Spleen (tissue), 7 donors: ENCODE measurements around the gene ZNF565.

Source experiments
- POLR2AphosphoS5 ChIP-seq, 3 donors: sonication (generic); formaldehyde crosslinking; IDR thresholded peaks; one replicate each; pipeline ENCODE4 v1.5.1; 2017; ENCODE audit warnings: antibody characterized with exemption in 3 of 3
- TF ChIP-seq, protein P1 (sequence below), 11 experiments: fragments of 200-600 bp in 7 of 11; fragments of 450-650 bp in 4 of 11; sonication (generic) in 4 of 11; IDR thresholded peaks in 8 of 11; conservative IDR thresholded peaks in 3 of 11; 1 replicate in 7 of 11; 2 replicates in 4 of 11; pipeline versions ENCODE4 v1.4.0 to v1.8.0; 2016 to 2021; ENCODE audit warnings: antibody characterized with exemption in 11 of 11, inconsistent platforms in 4 of 11, mild to moderate bottlenecking in 1 of 11
- donor health status: DM: no; HTN: no; CAD: no; lungs with moderate emphysema.
- donor health status: DM: no; HTN: no; CAD: no.
- donor health status: DM: no; HTN: no; CAD: no.

DNA sequence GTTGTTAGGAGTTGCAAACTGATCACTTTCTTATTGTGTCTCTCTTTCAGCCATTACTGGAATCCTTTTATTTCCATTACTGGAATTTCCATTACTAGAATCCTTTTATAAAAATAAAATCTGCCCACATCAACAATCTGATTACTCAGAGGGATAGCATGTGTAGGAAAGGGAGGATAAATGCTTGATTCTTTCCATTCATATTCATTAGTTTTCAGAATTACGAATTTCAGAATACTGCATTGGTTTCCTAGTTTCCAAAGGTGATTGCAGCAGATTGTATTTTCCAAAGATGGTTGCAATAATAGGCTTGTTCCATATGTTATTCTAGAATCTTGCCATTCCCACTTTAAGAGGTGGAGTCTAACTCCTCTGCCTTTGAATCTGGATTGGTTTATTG, 37.6 kb upstream of the ZNF565 start:
- no peak for TF ChIP-seq POLR2AphosphoS5 (IDR thresholded peaks at IDR 0.05)
- TF ChIP-seq, protein P1, sequence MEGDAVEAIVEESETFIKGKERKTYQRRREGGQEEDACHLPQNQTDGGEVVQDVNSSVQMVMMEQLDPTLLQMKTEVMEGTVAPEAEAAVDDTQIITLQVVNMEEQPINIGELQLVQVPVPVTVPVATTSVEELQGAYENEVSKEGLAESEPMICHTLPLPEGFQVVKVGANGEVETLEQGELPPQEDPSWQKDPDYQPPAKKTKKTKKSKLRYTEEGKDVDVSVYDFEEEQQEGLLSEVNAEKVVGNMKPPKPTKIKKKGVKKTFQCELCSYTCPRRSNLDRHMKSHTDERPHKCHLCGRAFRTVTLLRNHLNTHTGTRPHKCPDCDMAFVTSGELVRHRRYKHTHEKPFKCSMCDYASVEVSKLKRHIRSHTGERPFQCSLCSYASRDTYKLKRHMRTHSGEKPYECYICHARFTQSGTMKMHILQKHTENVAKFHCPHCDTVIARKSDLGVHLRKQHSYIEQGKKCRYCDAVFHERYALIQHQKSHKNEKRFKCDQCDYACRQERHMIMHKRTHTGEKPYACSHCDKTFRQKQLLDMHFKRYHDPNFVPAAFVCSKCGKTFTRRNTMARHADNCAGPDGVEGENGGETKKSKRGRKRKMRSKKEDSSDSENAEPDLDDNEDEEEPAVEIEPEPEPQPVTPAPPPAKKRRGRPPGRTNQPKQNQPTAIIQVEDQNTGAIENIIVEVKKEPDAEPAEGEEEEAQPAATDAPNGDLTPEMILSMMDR (IDR thresholded peaks at IDR 0.05 in 8 of 11, conservative IDR thresholded peaks at IDR 0.05 in 3 of 11), result no peak
